Hematopoietic multipotent progenitor cell treated with erythropoietin and hydrocortisone succinate and interleukin-3 and kit ligand, for 6 days (in vitro differentiated cells): ENCODE results near the gene MAD1L1.

Experiments
- DNase-seq: peaks from one replicate; pipeline ENCODE4 v3.0.0-alpha.2; 2015

Gene MAD1L1

DNA sequence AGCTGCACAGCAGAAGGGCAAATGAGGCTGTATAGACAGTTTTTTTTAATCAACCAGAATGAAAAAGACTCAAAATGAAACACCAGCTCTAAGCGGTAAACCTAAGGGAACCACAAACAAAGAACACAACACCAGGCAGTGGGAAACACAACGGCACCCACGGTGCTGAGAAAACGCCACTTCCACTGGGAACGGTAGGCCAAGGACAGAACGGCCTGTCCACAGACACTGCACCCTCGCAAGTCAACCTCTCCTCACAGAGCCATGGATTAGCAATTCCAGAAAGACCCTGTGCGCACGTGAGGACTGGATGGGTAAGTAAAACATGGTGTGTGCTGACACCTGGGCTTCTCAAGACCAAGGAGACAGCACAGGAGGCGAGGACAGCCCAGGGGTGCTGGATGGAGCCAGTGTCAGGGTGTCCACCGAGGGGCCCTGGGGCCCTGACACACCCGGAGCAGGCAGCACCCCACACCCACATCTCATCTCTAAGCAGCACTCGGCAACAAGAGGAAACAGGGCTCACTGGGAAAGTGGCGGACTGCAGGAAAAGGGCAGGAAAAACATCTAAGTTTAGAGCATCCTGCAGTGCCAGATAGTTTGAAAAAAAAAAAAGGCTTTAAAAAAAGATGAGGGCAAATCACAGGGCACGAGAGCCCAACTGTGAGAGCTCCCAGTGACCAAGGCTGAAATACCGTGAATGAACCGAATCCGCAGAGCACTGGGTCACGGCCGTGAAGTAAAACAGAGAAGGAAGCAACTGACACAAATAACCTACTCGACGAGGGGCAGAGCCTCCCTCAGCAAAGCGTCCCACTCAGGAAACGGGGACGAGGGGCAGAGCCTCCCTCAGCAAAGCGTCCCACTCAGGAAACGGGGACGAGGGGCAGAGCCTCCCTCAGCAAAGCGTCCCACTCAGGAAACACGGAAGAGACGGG is 120.2 kb downstream of the MAD1L1 start:
- DNase-seq: no peak

GRCh38 chr7:2111568-2111967 is 121.2 kb downstream of the MAD1L1 start:
- DNase-seq: no peak

GRCh38 chr7:2110610-2111396 is 121.9 kb downstream of the MAD1L1 start:
- DNase-seq: no peak

DNA sequence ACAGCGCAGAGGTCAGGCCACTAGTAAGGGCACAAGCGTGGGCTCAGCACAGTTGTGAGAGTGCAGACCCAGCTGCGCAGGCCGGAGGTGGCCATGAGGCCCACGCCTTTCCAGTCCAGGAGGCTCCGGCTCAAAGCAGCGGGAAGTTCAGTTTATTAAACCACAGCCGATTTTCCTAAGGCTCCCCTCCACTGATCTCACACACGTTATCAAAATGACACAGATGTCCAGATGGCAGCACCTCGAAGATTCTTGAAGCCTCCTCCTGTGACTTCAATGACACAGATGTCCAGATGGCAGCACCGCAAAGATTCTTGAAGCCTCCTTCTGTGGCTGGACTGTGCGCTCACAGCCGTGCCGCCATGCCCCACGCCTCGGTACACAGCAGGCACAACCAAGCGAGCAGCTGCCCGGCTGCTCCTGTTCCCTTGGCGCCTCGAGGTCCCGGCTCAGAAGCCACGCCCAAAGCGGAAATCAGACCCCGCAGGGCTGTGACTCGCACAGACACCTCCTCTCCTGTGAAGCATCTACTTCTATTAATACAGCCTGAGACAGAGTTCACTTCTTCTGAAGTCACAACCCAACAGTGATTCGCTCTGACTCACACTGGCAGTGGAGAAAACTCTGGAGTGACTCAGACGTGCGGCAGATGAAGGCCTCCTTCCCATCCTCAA is 122.7 kb downstream of the MAD1L1 start:
- peak; percentile 29 for DNase-seq

- no peak for DNase-seq
Observed at GRCh38 chr7:2109251-2109872, 123.4 kb downstream of the MAD1L1 start.

- no peak for DNase-seq
Observed at GRCh38 chr7:2108501-2109250, 124.1 kb downstream of the MAD1L1 start.

GRCh38 chr7:2108071-2108455 is 124.7 kb downstream of the MAD1L1 start:
- DNase-seq: no peak

DNA sequence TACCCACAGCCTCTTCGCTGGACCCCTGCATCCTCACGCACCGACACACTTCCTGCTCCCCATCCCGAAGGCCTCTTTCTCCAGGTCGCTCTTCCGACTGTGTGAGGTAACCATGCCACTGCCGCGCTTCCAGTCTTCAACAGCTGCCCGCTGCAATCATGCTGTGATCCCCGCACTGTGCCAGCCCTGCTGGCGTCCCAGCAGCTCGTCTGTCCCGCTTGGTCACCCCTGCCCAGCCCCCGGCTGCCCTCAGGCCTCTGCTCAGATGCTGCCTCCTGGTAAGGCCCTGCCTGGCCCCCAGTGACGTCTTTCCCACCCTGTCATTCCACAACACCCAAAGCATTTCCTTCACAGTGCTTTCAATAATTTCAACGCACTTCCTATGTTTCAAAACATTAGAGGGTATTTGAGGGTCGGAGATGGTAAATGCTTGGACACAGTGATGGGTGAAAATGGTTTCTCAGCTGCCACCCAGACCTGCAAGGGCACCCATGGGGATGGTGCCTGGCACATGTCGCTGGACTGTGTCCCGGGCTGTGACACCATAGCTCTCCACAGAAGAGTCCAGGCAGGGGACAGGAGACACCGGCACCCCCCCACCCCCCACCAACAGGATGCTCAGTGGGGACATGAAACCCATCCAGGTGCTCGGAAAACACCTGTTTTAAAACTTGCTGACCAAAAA is 125.2 kb downstream of the MAD1L1 start:
- DNase-seq: no peak

DNA sequence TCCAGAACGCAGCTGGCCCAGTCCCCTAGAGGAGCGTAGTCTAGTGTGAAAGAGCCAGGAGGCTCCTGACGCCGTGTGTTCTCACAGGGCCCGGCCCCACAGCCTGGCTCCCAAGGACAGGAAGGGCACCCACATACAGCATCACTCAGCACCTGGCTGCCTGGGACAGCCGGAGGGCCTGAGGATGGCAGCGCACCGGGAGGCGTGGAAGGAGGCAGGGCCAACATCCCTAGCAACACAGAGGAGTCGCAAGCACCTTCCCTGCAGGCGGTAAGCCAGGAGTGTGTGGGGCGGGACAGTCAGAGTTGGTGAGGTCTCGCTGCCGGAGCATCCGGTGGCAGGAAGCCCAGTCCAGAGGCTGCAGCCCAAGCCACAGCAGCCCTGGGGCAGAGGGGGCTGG is 125.8 kb downstream of the MAD1L1 start:
- DNase-seq: no peak

- no peak for DNase-seq
Observed at GRCh38 chr7:2106440-2106839, 126.3 kb downstream of the MAD1L1 start.

GRCh38 chr7:2105917-2106316 is 126.8 kb downstream of the MAD1L1 start:
- peak; percentile 92 for DNase-seq

DNA sequence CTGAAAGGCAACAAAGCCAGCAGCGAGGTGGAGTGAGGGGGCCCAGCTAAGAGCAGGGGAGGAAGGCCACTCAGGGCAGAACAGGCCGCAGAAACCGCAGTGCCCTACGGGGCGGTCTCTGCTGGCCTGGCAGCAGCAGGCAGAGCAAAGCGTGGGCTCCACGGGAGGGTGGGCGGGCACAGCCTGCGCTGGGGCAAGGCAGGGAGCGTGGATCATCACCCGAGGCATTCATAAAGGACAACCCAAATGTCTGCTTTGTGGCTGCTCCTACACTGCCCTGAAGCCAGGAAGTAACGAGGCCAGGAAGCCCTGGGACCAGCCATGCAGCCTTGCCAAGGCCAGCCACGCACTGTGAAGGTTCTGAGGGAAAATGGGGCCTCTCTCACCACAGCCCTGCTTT is 127.5 kb downstream of the MAD1L1 start:
- DNase-seq: no peak

- no peak for DNase-seq
Observed at GRCh38 chr7:2104716-2105115, 128.0 kb downstream of the MAD1L1 start.

- DNase-seq: peak; percentile 87
Observed at GRCh38 chr7:2104107-2104710, 128.5 kb downstream of the MAD1L1 start.

DNA sequence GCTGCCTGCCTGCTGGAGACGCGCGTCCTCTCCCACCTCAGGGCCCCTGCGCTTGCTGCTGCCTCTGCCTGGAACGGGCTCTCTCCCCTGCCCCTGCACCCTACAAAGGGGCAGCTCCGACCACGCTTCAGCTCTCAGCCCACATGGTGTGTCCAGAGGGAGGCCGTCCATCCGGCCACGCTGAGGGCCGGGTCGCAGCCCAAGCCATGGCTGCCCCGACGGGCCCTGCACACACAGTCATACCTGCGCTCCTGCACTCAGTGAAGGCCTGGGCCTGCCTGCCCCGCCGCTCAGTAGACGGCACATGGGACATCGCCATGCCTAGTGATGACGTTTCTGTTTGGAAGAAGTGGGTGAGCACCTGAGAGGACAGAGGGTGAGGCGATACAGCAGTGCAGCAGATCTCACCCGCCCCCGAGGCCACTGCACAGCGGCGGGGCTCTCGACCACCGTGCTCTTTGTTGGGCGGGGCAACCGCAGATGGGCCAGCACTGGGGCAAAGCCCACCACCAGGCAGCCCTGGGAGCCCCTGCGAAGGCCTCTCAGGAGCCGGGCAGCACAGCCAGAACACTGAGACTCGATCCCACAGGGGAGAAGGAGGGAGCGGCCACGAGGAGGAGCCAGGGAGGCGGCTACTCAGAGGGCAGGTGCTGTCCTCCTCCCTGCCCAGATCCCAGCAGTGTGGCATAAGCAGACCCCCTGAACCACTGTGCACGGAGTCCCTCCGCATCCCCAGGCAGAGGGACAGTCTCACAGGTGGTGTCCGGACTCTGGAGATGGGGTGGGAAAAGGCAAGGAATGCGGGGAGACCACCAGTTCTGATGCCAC is 129.5 kb downstream of the MAD1L1 start:
- no peak for DNase-seq

DNA sequence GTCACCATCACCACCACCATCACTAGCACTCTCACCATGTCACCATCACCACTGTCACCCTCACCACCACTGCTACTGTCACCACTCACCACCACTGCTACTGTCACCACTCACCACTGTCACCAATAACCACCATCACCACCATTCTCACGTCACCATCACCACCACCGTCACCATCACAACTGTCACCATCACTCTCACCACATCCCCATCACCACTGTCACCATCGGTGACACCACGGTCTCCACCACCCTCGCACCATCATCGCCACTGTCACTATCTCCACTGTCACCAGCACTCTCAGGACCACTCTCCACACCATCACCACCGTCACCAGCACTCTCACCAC is 130.4 kb downstream of the MAD1L1 start:
- DNase-seq: no peak

DNA sequence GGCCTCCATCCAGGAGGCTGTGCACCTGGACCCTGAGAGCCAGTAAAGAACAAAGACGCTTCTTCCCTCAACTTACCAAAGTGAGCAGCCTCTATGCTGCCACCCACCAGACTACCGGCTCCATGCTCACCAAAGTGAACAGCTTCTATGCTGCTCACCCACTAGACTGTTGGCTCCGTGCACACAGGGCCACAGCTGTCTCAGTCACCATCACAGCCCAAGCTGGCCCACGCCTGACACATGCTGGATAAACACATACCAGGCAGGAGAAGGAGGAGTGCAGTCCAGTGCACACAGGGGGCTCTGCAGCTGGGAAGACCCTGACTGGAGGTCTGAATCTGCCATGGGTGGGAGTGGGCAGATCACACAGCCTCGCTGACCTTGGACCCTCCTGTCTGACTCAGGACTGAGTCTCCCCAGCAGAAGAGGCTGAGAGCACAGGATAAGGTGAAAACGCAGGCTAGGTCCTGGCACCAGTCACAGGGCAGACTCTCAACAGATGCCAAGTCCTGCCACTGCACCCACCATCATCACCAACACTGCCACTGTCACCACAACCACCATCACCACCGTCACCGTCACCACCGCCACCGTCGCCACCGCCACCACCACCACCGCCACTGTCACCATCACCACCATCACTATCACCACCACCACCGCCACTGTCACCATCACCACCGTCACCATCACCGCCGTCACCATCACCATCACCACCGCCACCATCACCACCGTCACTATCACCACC is 130.9 kb downstream of the MAD1L1 start:
- DNase-seq: no peak

DNA sequence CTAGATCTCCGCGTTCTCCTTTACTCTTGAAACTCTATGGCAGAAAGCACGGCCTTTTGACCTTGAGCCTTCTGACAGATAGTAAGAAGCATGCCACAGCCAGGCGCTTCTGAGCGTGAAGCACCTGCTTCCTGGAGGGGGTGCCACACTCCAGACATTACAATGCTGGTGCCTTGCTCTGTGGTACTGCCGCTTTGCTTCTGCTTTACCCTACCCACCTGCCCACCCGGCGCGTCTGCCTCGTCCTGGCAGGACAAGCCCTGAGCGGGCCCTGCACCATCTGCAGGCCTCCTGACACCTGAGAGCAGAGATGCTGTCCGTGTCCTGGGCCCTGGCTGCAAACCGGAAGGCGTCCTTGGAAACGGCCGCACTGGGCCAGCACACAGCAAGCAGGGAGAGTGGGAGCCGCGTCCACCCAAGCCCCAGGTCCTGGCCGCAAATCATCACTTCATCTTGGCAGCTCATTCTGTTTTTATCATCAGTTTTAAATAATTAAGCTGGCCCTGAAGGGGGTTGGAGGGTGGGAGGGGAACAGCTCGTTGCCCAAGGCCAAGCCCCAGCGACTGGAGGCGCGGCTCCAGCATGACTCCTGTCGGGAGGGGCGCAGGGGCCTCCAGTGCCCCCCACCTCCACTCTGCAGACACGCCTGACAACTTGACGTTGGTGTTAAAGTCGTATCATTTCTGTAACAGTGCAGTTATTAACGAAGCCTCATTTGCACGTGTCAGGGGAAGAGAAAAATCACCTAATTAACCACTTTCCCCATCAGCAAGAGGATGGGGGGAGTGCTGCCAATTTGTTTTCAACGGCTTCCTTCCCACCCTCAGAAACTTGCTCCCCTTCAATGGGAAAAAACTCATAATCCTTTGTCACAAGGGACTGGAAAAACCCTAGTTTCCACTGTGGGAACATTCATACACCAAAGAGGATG is 132.2 kb downstream of the MAD1L1 start:
- DNase-seq: peak; percentile 37
